IPS DF 6.9 (cell line): Measurements from ENCODE around the gene CST11.

Source experiments
- DNase-seq: peaks from one replicate; pipeline ENCODE4 v3.0.0-alpha.2; 2013; ENCODE audit warnings: low read depth, low spot score
- H3K27ac ChIP-seq: one replicate; pipeline ENCODE4 v1.5.1; 2013; ENCODE audit warnings: low read length, control low read depth
- H3K27me3 ChIP-seq: 2 replicates; pipeline ENCODE4 v1.6.1; 2013; ENCODE audit warnings: mild to moderate bottlenecking, low read length; ENCODE audit not compliant: control insufficient read depth, insufficient read depth
- H3K36me3 ChIP-seq: 2 replicates; pipeline ENCODE4 v1.6.1; 2013; ENCODE audit warnings: low read length; ENCODE audit not compliant: control insufficient read depth, insufficient read depth
- H3K4me1 ChIP-seq: 2 replicates; pipeline ENCODE4 v1.6.1; 2013; ENCODE audit warnings: low read length; ENCODE audit not compliant: control insufficient read depth, insufficient read depth
- H3K4me3 ChIP-seq: 2 replicates; pipeline ENCODE4 v1.5.1; 2013; ENCODE audit warnings: mild to moderate bottlenecking, low read length
- H3K9me3 ChIP-seq: 2 replicates; pipeline ENCODE4 v1.6.1; 2013; ENCODE audit warnings: low read length, inconsistent platforms; ENCODE audit not compliant: control insufficient read depth, insufficient read depth
- WGBS: extraction: QIAGEN DNeasy Blood & Tissue Kit; methylation state at CpG from one replicate; pipeline ENCODE4 v1.1.7; 2013; ENCODE audit warnings: mixed read lengths, missing lambda C conversion rate; ENCODE audit not compliant: insufficient read length, insufficient coverage; 5-methylcytosine and 5-hydroxymethylcytosine counted together

CST11 gene

GRCh38 chr20:23452776-23453175, at the start of gene CST11:
Gene CST11, minus strand, starts transcription at chr20:23452876. Its CDS starts 65 bp downstream, at chr20:23452811.
- H3K36me3 ChIP-seq: no peaks in the 10 kb centered on the region
- no peaks in the 10 kb centered on the region for H3K4me1 ChIP-seq
- no peak for DNase-seq
- H3K27ac ChIP-seq: no peak within 1 kb of the TSS
- no peak within 1 kb of the TSS for H3K4me3 ChIP-seq
- H3K27me3 ChIP-seq: no peaks in the 10 kb centered on the region
- H3K9me3 ChIP-seq: no peaks in the 10 kb centered on the region
- WGBS: no CpG with 5 or more reads among the region's 4 CpGs

GRCh38 chr20:23501926-23502325, 49.2 kb upstream of the CST11 start:
- DNase-seq: no peak
- WGBS: no CpG with 5 or more reads among the region's 4 CpGs

GRCh38 chr20:23497536-23497935, 44.9 kb upstream of the CST11 start:
- Histone ChIP-seq H3K4me1 (no peaks in the 10 kb centered on the region), H3K36me3 (no peaks in the 10 kb centered on the region), H3K27ac (no peak overlapping the region), H3K9me3 (no peaks in the 10 kb centered on the region), H3K4me3 (no peak overlapping the region), H3K27me3 (no peaks in the 10 kb centered on the region; the same call in 1 of the 2 replicates)
- WGBS: no CpG with 5 or more reads among the region's 1 CpG
- no peak for DNase-seq

More at GRCh38 chr20:23501926-23502325, 49.2 kb upstream of the CST11 start:
- Histone ChIP-seq H3K27ac (no peak overlapping the region), H3K4me3 (no peak overlapping the region), H3K4me1 (no peaks in the 10 kb centered on the region), H3K27me3 (no peaks in the 10 kb centered on the region; the same call in 1 of the 2 replicates), H3K36me3 (no peaks in the 10 kb centered on the region), H3K9me3 (no peaks in the 10 kb centered on the region)

GRCh38 chr20:23493172-23493772, 40.6 kb upstream of the CST11 start:
- no peak for DNase-seq
- no peak overlapping the region for H3K4me3 ChIP-seq
- no peak overlapping the region for H3K27ac ChIP-seq
- WGBS: no CpG with 5 or more reads among the region's 3 CpGs
- H3K36me3 ChIP-seq: no peaks in the 10 kb centered on the region
- no peaks in the 10 kb centered on the region for H3K27me3 ChIP-seq
- H3K9me3 ChIP-seq: no peaks in the 10 kb centered on the region
- no peaks in the 10 kb centered on the region for H3K4me1 ChIP-seq

- H3K4me3 ChIP-seq: no peak overlapping the region
- no peaks in the 10 kb centered on the region for H3K27me3 ChIP-seq
- H3K9me3 ChIP-seq: no peaks in the 10 kb centered on the region
- no peak overlapping the region for H3K27ac ChIP-seq
- no peak for DNase-seq
- H3K4me1 ChIP-seq: no peaks in the 10 kb centered on the region
- H3K36me3 ChIP-seq: no peaks in the 10 kb centered on the region
Measured at GRCh38 chr20:23492292-23492691, 39.6 kb upstream of the CST11 start.

- no CpG with 5 or more reads among the region's 5 CpGs for WGBS
- Histone ChIP-seq H3K27ac (no peak within 1 kb of the TSS), H3K4me3 (no peak within 1 kb of the TSS)
Measured at GRCh38 chr20:23490817-23491216, 38.1 kb upstream of the CST11 start, which contains the start of gene CST8. Gene CST8, plus strand, starts transcription at chr20:23491117. Its CDS starts 551 bp downstream, at chr20:23491668.

GRCh38 chr20:23488996-23489395, 36.3 kb upstream of the CST11 start:
- Histone ChIP-seq H3K9me3 (no peaks in the 10 kb centered on the region), H3K27ac (no peak overlapping the region), H3K4me1 (no peaks in the 10 kb centered on the region), H3K4me3 (no peak overlapping the region), H3K27me3 (no peaks in the 10 kb centered on the region), H3K36me3 (no peaks in the 10 kb centered on the region)
- WGBS: no CpG with 5 or more reads among the region's 3 CpGs
- no peak for DNase-seq

More at GRCh38 chr20:23490817-23491216, 38.1 kb upstream of the CST11 start, which contains the start of gene CST8:
- no peaks in the 10 kb centered on the region for H3K4me1 ChIP-seq
- no peaks in the 10 kb centered on the region for H3K27me3 ChIP-seq
- H3K36me3 ChIP-seq: no peaks in the 10 kb centered on the region
- no peaks in the 10 kb centered on the region for H3K9me3 ChIP-seq
- DNase-seq: no peak

- Histone ChIP-seq H3K4me1 (no peaks in the 10 kb centered on the region), H3K36me3 (no peaks in the 10 kb centered on the region), H3K27ac (no peak overlapping the region), H3K27me3 (no peaks in the 10 kb centered on the region), H3K4me3 (no peak overlapping the region), H3K9me3 (no peaks in the 10 kb centered on the region)
- no peak for DNase-seq
- no CpG with 5 or more reads among the region's 2 CpGs for WGBS
Measured at GRCh38 chr20:23488470-23488869, 35.8 kb upstream of the CST11 start.

- Histone ChIP-seq H3K36me3 (no peaks in the 10 kb centered on the region), H3K27ac (no peak overlapping the region), H3K4me3 (no peak overlapping the region), H3K4me1 (no peaks in the 10 kb centered on the region), H3K9me3 (no peaks in the 10 kb centered on the region), H3K27me3 (no peaks in the 10 kb centered on the region)
- no CpG with 5 or more reads among the region's 4 CpGs for WGBS
- no peak for DNase-seq
Measured at GRCh38 chr20:23484081-23484480, 31.4 kb upstream of the CST11 start.

GRCh38 chr20:23482138-23482537, 29.5 kb upstream of the CST11 start:
- no peaks in the 10 kb centered on the region for H3K9me3 ChIP-seq
- H3K4me1 ChIP-seq: no peaks in the 10 kb centered on the region
- DNase-seq: no peak
- H3K4me3 ChIP-seq: no peak overlapping the region
- no peaks in the 10 kb centered on the region for H3K36me3 ChIP-seq
- no peaks in the 10 kb centered on the region for H3K27me3 ChIP-seq
- H3K27ac ChIP-seq: no peak overlapping the region
- WGBS: no CpG with 5 or more reads among the region's 2 CpGs

GRCh38 chr20:23479043-23479442, 26.4 kb upstream of the CST11 start:
- DNase-seq: no peak
- Histone ChIP-seq H3K27me3 (no peaks in the 10 kb centered on the region), H3K36me3 (no peaks in the 10 kb centered on the region), H3K4me1 (no peaks in the 10 kb centered on the region), H3K9me3 (no peaks in the 10 kb centered on the region), H3K27ac (no peak overlapping the region), H3K4me3 (no peak overlapping the region)
- WGBS: no CpG with 5 or more reads among the region's 4 CpGs
